Measurements from ENCODE around the gene DUSP28. TPM values are rescaled to one million over a fixed set of nuclear protein-coding genes. Genes with fewer than 3 reads are reported as not detected.
A peak's percentile ranks its signal among the peaks of the same experiment; 100 is the strongest.

DUSP28 gene
- total and polyA plus RNA-seq, 2 experiments from 2014 or later, result 2.7 to 4.3 TPM

DNA sequence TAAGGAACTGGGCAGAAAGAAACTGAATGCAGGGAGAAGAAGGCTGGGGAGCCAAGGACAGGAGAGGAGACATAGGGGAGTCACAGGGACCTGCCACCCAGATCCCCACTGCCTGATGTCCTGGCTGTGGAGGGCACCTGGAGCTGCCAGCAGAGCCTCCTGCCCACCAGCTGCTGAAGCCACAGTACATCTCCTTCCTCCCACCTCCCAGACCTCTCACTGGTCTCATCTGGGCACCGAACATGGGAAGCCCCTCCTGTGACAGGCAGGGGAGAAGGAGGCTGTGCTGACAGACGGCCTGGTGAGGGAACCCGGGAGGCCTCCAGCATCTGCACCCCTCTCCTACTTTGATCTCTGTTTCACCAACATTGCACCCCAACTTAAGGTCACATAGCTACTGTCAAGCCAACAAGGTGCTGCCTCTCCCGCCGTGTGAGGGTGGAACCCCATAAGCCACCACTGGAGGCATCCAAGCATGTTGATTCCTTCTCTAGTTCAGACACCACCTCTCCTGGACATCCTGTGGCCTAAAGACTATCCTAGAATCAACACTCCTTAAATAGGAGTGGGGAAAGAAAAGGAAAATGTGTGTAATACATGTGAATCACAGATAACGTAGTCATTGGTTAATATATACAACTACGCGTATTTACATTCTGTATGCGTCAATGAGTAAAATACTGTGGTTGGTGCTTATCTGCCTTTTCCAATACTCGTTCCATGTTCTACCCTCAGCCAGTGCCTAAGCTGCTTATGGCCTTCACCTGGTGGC lies 4.6 kb downstream of the DUSP28 start (continued):
- TF ChIP-seq JUNB (IDR thresholded peaks at IDR 0.05; ENCODE audit: unreplicated experiment) (no peak), CREB1 (CRISPR knock-in tag; IDR thresholded peaks at IDR 0.05; ENCODE audit: low read depth) (no peak)
- TF ChIP-seq, protein P1, sequence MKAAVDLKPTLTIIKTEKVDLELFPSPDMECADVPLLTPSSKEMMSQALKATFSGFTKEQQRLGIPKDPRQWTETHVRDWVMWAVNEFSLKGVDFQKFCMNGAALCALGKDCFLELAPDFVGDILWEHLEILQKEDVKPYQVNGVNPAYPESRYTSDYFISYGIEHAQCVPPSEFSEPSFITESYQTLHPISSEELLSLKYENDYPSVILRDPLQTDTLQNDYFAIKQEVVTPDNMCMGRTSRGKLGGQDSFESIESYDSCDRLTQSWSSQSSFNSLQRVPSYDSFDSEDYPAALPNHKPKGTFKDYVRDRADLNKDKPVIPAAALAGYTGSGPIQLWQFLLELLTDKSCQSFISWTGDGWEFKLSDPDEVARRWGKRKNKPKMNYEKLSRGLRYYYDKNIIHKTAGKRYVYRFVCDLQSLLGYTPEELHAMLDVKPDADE (IDR thresholded peaks at IDR 0.05), result no peak
- TF ChIP-seq, protein P2, sequence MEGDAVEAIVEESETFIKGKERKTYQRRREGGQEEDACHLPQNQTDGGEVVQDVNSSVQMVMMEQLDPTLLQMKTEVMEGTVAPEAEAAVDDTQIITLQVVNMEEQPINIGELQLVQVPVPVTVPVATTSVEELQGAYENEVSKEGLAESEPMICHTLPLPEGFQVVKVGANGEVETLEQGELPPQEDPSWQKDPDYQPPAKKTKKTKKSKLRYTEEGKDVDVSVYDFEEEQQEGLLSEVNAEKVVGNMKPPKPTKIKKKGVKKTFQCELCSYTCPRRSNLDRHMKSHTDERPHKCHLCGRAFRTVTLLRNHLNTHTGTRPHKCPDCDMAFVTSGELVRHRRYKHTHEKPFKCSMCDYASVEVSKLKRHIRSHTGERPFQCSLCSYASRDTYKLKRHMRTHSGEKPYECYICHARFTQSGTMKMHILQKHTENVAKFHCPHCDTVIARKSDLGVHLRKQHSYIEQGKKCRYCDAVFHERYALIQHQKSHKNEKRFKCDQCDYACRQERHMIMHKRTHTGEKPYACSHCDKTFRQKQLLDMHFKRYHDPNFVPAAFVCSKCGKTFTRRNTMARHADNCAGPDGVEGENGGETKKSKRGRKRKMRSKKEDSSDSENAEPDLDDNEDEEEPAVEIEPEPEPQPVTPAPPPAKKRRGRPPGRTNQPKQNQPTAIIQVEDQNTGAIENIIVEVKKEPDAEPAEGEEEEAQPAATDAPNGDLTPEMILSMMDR (conservative IDR thresholded peaks at IDR 0.05; ENCODE audit: low read depth in 2 of 2), result no peak

DNA sequence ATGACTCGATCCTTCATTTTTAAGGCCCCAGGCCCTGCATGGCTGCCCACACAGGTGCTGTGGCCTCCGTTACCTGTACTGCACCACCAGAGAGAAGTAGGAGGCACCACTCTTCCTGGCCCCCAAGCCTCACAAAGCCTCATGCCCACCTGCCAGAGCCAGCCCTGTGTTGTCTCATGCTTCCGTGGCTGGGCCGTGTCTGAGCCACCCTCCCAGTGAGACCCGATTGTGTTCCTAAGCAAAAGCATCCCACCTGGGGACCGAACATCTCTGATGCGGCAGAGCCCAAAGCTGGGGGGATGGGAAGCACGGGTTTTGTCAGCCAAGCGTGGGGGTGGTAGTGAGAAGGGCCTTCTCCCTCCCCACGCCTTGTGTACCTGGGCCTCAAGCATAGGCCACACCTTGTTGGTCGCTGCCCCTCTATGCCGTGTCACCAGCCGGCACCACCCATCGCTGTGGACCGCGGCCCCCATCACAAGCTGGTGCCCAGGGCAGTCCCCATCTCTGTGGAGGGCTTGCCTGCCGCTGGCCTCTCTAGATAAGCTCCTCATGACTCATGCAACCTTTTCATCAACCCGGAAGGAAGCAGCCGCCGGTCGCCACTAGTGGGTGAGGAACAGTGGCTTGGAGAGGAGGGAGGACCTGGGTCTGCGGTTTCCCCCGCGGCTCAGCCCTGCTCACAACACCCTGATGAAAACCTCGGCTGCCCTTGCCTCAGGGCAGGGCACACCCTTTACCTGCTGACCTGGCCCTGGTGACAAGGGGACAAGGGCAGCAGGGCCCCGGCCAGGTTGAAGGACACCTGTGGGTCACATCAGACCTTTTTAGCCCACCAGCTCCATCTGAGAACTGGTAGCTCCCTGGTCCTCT lies 5.4 kb downstream of the DUSP28 start:
- Histone ChIP-seq H3K27ac (ENCODE audit: low read depth) (no peak overlapping the region), H3K4me1 (ENCODE audit: insufficient read depth) (peaks cover 12% of the 10 kb centered on the region), H3K36me3 (ENCODE audit: insufficient read depth) (no peaks in the 10 kb centered on the region), H3K4me3 (peak overlapping the region; percentile 46; the same call in 1 of the 2 replicates), H2AFZ (peak overlapping the region; percentile 85; the same call in 1 of the 2 replicates), H4K20me1 (replicated peaks; ENCODE audit: insufficient read depth) (no peaks in the 10 kb centered on the region), H3K9me2 (ENCODE audit: insufficient read depth) (peaks cover 6% of the 10 kb centered on the region; the same call in 1 of the 2 replicates), H3F3A (replicated peaks; ENCODE audit: low read depth) (peaks cover 7% of the 10 kb centered on the region; the same call in 1 of the 2 replicates), H3K79me2 (replicated peaks; ENCODE audit: insufficient read depth) (no peaks in the 10 kb centered on the region), H3K27me3 (ENCODE audit: insufficient read depth) (peaks cover 32% of the 10 kb centered on the region), H3K4me2 (peak overlapping the region; percentile 76)
- Mint-ChIP-seq H3K27ac (no peak overlapping the region), H3K4me3 (no peak overlapping the region), H3K9me3 (no peaks in the 10 kb centered on the region), H3K4me1 (peaks cover 31% of the 10 kb centered on the region), H3K36me3 (ENCODE audit: low read depth) (peaks cover 3% of the 10 kb centered on the region; the same call in 1 of the 3 replicates), H3K27me3 (ENCODE audit: insufficient read depth, low read depth, poor library complexity) (peaks cover 31% of the 10 kb centered on the region)
- no peak for TF ChIP-seq ZNF114 (CRISPR knock-in tag; IDR thresholded peaks at IDR 0.05)
- DNase-seq (ENCODE audit: low spot score), result no peak
- no peak for ATAC-seq

Data from GM23338 (cell line).